B cell (primary cell): ENCODE results near the gene TSPO. TPM values are rescaled to one million over a fixed set of nuclear protein-coding genes. Genes with fewer than 3 reads are reported as not detected.
A peak's percentile ranks its signal among the peaks of the same experiment; 100 is the strongest.

Source experiments
- ATAC-seq: fragments of 200-7000 bp; cut with Tn5 transposase; one replicate; pipeline ENCODE4 v1.10.0; 2021; ENCODE audit warnings: low read depth, mild to moderate bottlenecking, moderate number of reproducible peaks, moderate library complexity
- CTCF ChIA-PET: fragments of 350-600 bp; sonication (Branson Sonifier 250); formaldehyde crosslinking; loops from one replicate; lab custom pipeline; 2021; ENCODE audit warnings: antibody characterized with exemption, inconsistent platforms; lab: Charles Lee
- POLR2A ChIA-PET: fragments of 350-600 bp; sonication (Branson Sonifier 250); formaldehyde crosslinking; loops from one replicate; lab custom pipeline; 2021; ENCODE audit warnings: antibody characterized with exemption; lab: Charles Lee
- DNase-seq: peaks from one replicate; pipeline ENCODE4 v3.0.0; 2013
- H2AFZ ChIP-seq: 2 replicates; pipeline ENCODE4 v1.6.1; 2012; ENCODE audit warnings: mild to moderate bottlenecking, low read depth, low read length; ENCODE audit not compliant: insufficient read depth, poor library complexity, severe bottlenecking
- H3K27ac ChIP-seq, 2 donors: 1 replicate in 1 of 2; 2 replicates in 1 of 2; pipeline ENCODE4 v1.5.1; 2012 to 2013; ENCODE audit warnings: low read length in 2 of 2, mild to moderate bottlenecking in 2 of 2, moderate library complexity in 1 of 2
- H3K27me3 ChIP-seq, 4 experiments: fragments of 200-600 bp in 1 of 4; sonication (generic) in 1 of 4; replicated peaks in 1 of 4; 1 replicate in 2 of 4; 2 replicates in 2 of 4; pipeline versions ENCODE4 v1.6.1 to v1.7.0; 2013 to 2016; ENCODE audit warnings: low read length in 3 of 4, mild to moderate bottlenecking in 2 of 4, mixed read lengths in 1 of 4, moderate library complexity in 1 of 4; ENCODE audit not compliant: insufficient read depth in 4 of 4, control insufficient read depth in 3 of 4; ENCODE audit errors: control extremely low read depth in 1 of 4
- H3K36me3 ChIP-seq, 2 experiments: replicated peaks in 1 of 2; 1 replicate in 1 of 2; 2 replicates in 1 of 2; pipeline versions ENCODE4 v1.6.1 to v1.7.1; 2013; ENCODE audit warnings: low read length in 1 of 2; ENCODE audit not compliant: insufficient read depth in 2 of 2, control insufficient read depth in 1 of 2; ENCODE audit errors: control extremely low read depth in 1 of 2, extremely low read depth in 1 of 2
- H3K4me1 ChIP-seq, 2 donors: fragments of 200-600 bp in 1 of 2; sonication (generic) in 1 of 2; 1 replicate in 1 of 2; 2 replicates in 1 of 2; pipeline versions ENCODE4 v1.5.1 to v1.6.1; 2013 to 2017; ENCODE audit warnings: low read length in 2 of 2; ENCODE audit not compliant: control insufficient read depth in 2 of 2, insufficient read depth in 2 of 2
- H3K4me2 ChIP-seq: replicated peaks from 2 replicates; pipeline ENCODE3; 2012; ENCODE audit warnings: mild to moderate bottlenecking, low read depth, low read length; ENCODE audit not compliant: poor library complexity, severe bottlenecking
- H3K4me3 ChIP-seq, 5 experiments: fragments of 200-600 bp in 1 of 5; sonication (generic) in 1 of 5; 1 replicate in 3 of 5; 2 replicates in 2 of 5; pipeline versions ENCODE4 v1.5.1 to v1.7.0; 2011 to 2016; ENCODE audit warnings: low read length in 4 of 5, mild to moderate bottlenecking in 4 of 5, low read depth in 2 of 5, control low read depth in 1 of 5, moderate library complexity in 1 of 5; ENCODE audit not compliant: insufficient read depth in 1 of 5; ENCODE audit errors: control extremely low read depth in 1 of 5, extremely low read depth in 1 of 5
- H3K79me2 ChIP-seq: fragments of 200-600 bp; sonication (generic); one replicate; pipeline ENCODE4 v1.6.0; 2016; ENCODE audit warnings: low read length; ENCODE audit not compliant: control insufficient read depth, insufficient read depth
- H3K9ac ChIP-seq: fragments of 200-600 bp; sonication (generic); 2 replicates; pipeline ENCODE4 v1.6.1; 2017; ENCODE audit warnings: mild to moderate bottlenecking, low read length, moderate library complexity
- H3K9me3 ChIP-seq, 3 donors: one replicate each; pipeline versions ENCODE4 v1.6.1 to v1.7.1; 2013; ENCODE audit warnings: low read length in 2 of 3; ENCODE audit not compliant: control insufficient read depth in 2 of 3, insufficient read depth in 1 of 3; ENCODE audit errors: control extremely low read depth in 1 of 3
- H4K20me1 ChIP-seq: 2 replicates; pipeline ENCODE4 v1.6.0; 2012; ENCODE audit warnings: mild to moderate bottlenecking, low read length; ENCODE audit not compliant: insufficient read depth, control insufficient read depth, poor library complexity, severe bottlenecking
- H3K27ac Mint-ChIP-seq: one replicate; pipeline ENCODE4 v1.8.0; 2021; ENCODE audit warnings: mixed read lengths
- H3K27me3 Mint-ChIP-seq: one replicate; pipeline ENCODE4 v1.8.0; 2021; ENCODE audit warnings: mixed read lengths
- H3K4me1 Mint-ChIP-seq: one replicate; pipeline ENCODE4 v1.8.0; 2021; ENCODE audit warnings: mixed read lengths
- H3K4me3 Mint-ChIP-seq: one replicate; pipeline ENCODE4 v1.8.0; 2021; ENCODE audit warnings: mixed read lengths
- H3K9me3 Mint-ChIP-seq: one replicate; pipeline ENCODE4 v1.8.0; 2022; ENCODE audit warnings: mixed read lengths; ENCODE audit not compliant: insufficient read depth
- EZH2 ChIP-seq: IDR thresholded peaks from 2 replicates; pipeline ENCODE4 v1.6.1; 2012; ENCODE audit warnings: borderline replicate concordance, low read depth, mild to moderate bottlenecking, moderate library complexity, low read length; ENCODE audit not compliant: insufficient read depth, poor library complexity, severe bottlenecking
- WGBS: methylation state at CpG from one replicate; pipeline ENCODE4 v1.1.5; 2013; ENCODE audit warnings: missing lambda C conversion rate; ENCODE audit not compliant: insufficient coverage; 5-methylcytosine and 5-hydroxymethylcytosine counted together
- intact Hi-C: fragments of 100-400 bp; cut with micrococcal nuclease; formaldehyde crosslinking; loops from one replicate; pipeline ENCODE4 v1.10.0; 2022
- polyA plus RNA-seq: library from polyadenylated mRNA; depleted of rRNA; stranded (reverse); fragments of >200 nt; gene quantifications from 2 replicates; pipeline ENCODE4 v1.2.3, GENCODE V29; 2012
- total RNA-seq, 2 donors: library from RNA; stranded (reverse); fragments of 120-200 nt in 1 of 2; gene quantifications; 1 replicate in 1 of 2; 2 replicates in 1 of 2; pipeline versions ENCODE4 v1.2.3 to v1.2.4, GENCODE V29; 2013 to 2022
- TF ChIP-seq, protein P1 (sequence below): fragments of 200-600 bp; IDR thresholded peaks from one replicate; pipeline ENCODE4 v1.8.0; 2022; ENCODE audit warnings: antibody characterized with exemption, mild to moderate bottlenecking

Gene TSPO
- total and polyA plus RNA-seq, 2 donors (not counting 1 experiment from before 2014, with no cell fraction given): 54.9 to 94.2 TPM

DNA sequence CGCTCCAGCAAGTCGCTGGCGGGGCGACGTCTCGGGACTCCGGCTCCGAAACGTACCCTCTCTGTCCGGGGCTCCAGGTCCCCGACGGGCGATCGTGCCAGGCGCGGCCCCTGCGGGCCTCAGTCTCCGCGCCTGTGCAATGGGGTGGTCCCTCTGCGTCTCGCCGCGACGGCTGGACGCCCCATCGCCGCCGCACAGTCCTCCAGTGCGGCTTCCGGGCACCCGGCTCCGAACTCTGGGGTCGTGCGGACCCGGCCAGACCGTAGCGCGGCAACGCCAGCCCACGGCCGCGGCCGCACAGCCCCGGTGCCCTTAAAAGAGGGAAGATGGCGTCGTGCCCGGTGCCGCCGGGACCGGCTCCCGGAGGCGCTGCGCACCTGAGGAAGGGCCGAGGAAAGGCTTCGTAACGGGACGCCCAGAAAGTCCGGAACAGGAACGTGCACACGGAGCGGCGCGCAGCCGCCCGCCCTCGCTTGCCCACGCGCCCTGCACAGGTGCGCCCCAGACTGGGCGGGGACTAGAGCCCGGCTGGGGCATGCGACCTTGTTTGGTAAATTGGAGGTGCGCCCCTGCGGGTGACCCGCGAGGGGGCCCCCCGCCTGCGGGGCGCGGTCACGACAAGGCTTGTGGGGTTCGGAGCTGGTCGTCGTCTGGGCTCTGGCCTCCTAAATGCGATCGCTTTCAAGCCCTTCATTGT, 40.3 kb upstream of the TSPO start:
- Histone ChIP-seq H3K9me3 (peaks cover 0 to 9% (median 0%) of the 10 kb centered on the region in 3 donors), H3K4me1 (peaks cover 38 to 47% of the 10 kb centered on the region in 2 donors), H3K4me2 (peak overlapping the region; percentile 98), H2AFZ (peak overlapping the region; percentile 78), H4K20me1 (peaks cover 8% of the 10 kb centered on the region), H3K36me3 (no peaks in the 10 kb centered on the region), H3K4me3 (peak overlapping the region in 4 of 5 experiments; percentile 45 to 73 (median 61)), H3K9ac (peak overlapping the region; percentile 71), H3K27ac (no peak overlapping the region), H3K79me2 (peaks cover 9% of the 10 kb centered on the region), H3K27me3 (peaks cover 0 to 70% (median 34%) of the 10 kb centered on the region in 4 experiments)
- intact Hi-C loops: loop anchor here (2.0 kb wide), 2 partner anchors 22 to 26 kb away; partner anchors contain the start of gene TTLL1
- TF ChIP-seq, protein P1, sequence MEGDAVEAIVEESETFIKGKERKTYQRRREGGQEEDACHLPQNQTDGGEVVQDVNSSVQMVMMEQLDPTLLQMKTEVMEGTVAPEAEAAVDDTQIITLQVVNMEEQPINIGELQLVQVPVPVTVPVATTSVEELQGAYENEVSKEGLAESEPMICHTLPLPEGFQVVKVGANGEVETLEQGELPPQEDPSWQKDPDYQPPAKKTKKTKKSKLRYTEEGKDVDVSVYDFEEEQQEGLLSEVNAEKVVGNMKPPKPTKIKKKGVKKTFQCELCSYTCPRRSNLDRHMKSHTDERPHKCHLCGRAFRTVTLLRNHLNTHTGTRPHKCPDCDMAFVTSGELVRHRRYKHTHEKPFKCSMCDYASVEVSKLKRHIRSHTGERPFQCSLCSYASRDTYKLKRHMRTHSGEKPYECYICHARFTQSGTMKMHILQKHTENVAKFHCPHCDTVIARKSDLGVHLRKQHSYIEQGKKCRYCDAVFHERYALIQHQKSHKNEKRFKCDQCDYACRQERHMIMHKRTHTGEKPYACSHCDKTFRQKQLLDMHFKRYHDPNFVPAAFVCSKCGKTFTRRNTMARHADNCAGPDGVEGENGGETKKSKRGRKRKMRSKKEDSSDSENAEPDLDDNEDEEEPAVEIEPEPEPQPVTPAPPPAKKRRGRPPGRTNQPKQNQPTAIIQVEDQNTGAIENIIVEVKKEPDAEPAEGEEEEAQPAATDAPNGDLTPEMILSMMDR: no peak
- TF ChIP-seq EZH2: no peak
- DNase-seq: peak; percentile 75
- Mint-ChIP-seq H3K27ac (peak overlapping the region; percentile 41), H3K4me3 (peak overlapping the region; percentile 87), H3K9me3 (no peaks in the 10 kb centered on the region), H3K27me3 (peaks cover 41% of the 10 kb centered on the region), H3K4me1 (peaks cover 30% of the 10 kb centered on the region)
- CTCF ChIA-PET: interaction anchor here (0.7 to 2.0 kb wide), 8 partner anchors 10 to 541 kb away, joined by 3 to 9 read pairs (median 4); no protein-coding TSS in a partner anchor
- WGBS: 3% methylated on average over 86 of the region's 86 CpGs
- POLR2A ChIA-PET: interaction anchor here (0.6 kb wide), 1 partner anchor 302 kb away, joined by 3 read pairs; no protein-coding TSS in a partner anchor
- ATAC-seq: peak; percentile 64
